ENCODE results near the gene PITPNB.
A peak's percentile ranks its signal among the peaks of the same experiment; 100 is the strongest.

PITPNB gene

DNA sequence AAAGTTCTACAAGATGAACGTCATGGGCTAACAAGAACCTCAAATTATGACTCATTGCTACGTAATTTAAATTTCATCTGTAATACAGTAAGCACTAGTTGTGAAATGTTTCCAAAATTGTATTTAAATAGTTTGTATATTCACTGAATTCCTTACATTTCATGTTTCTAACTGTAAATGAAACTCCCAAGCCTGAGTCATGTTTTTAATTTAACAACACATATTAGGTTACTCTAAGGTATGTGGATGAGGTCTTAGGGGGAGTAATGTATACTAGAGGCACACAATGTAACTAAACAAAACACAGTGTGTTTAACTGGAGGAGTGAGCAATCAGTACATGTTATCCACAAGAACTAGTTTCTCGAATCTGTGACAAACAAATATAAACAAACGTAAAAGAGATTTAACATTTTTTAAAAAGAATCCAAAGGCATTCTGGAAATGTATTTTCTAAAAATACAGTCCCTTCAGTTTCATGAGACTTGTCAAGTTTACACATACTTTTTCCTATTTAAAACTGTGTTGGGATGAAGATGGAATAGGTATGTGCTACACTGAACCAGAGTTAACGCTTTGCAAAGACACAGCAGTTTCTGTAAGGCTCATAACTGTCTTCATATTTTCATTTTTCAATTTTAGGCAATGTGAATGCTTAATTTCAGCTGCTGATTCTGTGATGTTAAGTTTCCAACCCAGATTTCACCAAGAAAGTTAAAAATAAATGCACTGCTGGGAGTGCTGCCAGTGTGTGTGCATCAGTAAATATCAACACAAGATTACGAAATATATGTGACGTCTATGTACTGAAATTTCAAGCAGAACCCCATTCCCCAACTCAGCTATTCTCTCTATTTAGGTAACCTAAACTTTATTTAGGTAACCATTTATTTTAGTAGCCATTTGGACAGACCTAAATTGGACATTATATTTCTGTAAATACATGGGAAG lies 52.6 kb downstream of the PITPNB start:
- Histone ChIP-seq H3K36me3 (ENCODE audit: insufficient read depth, low read length) (peaks cover 38% of the 10 kb centered on the region), H3K4me2 (ENCODE audit: low read length) (peak overlapping the region; percentile 66), H3K27me3 (ENCODE audit: control insufficient read depth, insufficient read depth, low read length) (no peaks in the 10 kb centered on the region), H3K9me3 (replicated peaks; ENCODE audit: low read length) (no peaks in the 10 kb centered on the region), H3K4me1 (ENCODE audit: control insufficient read depth, insufficient read depth, low read length) (peaks cover 33% of the 10 kb centered on the region), H3K4me3 (ENCODE audit: low read length) (no peak overlapping the region), H3K9ac (ENCODE audit: low read depth, low read length) (peak overlapping the region; percentile 74)

DNA sequence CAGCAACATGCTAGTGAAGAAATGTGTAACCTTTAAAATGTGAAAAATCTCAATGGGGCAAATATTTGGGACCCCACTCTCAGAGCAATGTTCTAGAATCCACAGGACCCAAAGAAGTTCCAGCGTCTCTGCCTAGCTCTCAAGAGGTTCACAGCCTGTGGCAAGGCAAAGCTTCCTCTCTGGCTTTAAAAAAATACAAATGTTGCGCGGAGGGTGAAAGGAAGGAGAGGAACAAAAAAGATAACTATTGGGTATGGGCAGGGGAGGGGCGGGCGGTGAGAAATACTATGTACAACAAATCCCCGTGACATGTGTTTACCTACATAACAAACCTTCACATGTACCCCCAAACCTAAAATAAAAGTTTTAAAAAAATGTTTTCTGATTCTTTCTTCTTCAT lies 53.6 kb downstream of the PITPNB start:
- no peaks in the 10 kb centered on the region for H3K27me3 ChIP-seq (ENCODE audit: control insufficient read depth, insufficient read depth, low read length)
- peaks cover 35% of the 10 kb centered on the region for H3K36me3 ChIP-seq (ENCODE audit: insufficient read depth, low read length)
- no peak overlapping the region for H3K4me3 ChIP-seq (ENCODE audit: low read length)
- H3K9me3 ChIP-seq (replicated peaks; ENCODE audit: low read length): no peaks in the 10 kb centered on the region
- H3K4me2 ChIP-seq (ENCODE audit: low read length): peak overlapping the region; percentile 39
- peaks cover 33% of the 10 kb centered on the region for H3K4me1 ChIP-seq (ENCODE audit: control insufficient read depth, insufficient read depth, low read length)
- H3K9ac ChIP-seq (ENCODE audit: low read depth, low read length): peak overlapping the region; percentile 49

DNA sequence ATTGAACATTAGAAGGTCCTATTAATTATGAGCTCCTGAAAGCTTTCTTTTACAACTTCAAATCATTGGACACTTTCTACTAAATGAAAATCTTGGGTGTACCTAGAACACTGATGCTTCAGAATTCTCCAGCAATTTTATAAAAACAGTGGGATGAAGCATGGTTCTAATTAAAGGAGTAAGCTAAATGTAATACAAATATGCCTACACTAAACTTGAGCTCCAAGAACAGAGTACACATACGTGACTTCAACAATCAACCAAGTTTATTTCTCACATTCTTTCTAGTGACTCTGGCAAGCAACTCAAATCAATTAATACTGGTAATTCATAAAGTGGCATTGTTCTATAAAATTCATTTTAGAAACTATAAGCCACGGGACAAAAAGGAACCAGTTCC lies 55.5 kb downstream of the PITPNB start:
- H3K4me3 ChIP-seq (ENCODE audit: low read length): no peak overlapping the region
- H3K27me3 ChIP-seq (ENCODE audit: control insufficient read depth, insufficient read depth, low read length): no peaks in the 10 kb centered on the region
- H3K9me3 ChIP-seq (replicated peaks; ENCODE audit: low read length): no peaks in the 10 kb centered on the region
- H3K9ac ChIP-seq (ENCODE audit: low read depth, low read length): no peak overlapping the region
- H3K36me3 ChIP-seq (ENCODE audit: insufficient read depth, low read length): peaks cover 38% of the 10 kb centered on the region
- peaks cover 33% of the 10 kb centered on the region for H3K4me1 ChIP-seq (ENCODE audit: control insufficient read depth, insufficient read depth, low read length)
- no peak overlapping the region for H3K4me2 ChIP-seq (ENCODE audit: low read length)

DNA sequence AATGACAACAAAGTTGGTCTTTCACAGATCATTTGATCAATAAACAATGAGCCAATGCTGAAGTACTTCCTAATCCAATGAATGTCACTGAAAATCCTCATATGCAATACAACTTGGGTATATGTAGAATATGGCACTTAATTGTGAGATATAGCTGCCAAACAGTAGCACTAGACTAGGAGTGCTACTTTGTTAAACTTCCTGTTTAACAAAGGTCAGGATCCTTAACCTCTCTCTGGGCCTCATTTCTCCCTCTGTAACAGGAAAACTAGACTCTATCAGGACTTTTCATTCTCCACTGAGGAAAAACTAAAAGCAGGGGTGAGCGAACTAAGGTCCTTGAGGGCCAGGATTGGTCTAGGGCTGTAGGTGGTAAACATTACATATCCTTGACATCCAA lies 56.1 kb downstream of the PITPNB start:
- no peaks in the 10 kb centered on the region for H3K9me3 ChIP-seq (replicated peaks; ENCODE audit: low read length)
- no peak overlapping the region for H3K4me2 ChIP-seq (ENCODE audit: low read length)
- peaks cover 29% of the 10 kb centered on the region for H3K4me1 ChIP-seq (ENCODE audit: control insufficient read depth, insufficient read depth, low read length)
- no peak overlapping the region for H3K9ac ChIP-seq (ENCODE audit: low read depth, low read length)
- no peaks in the 10 kb centered on the region for H3K27me3 ChIP-seq (ENCODE audit: control insufficient read depth, insufficient read depth, low read length)
- no peak overlapping the region for H3K4me3 ChIP-seq (ENCODE audit: low read length)
- H3K36me3 ChIP-seq (ENCODE audit: insufficient read depth, low read length): peaks cover 43% of the 10 kb centered on the region

DNA sequence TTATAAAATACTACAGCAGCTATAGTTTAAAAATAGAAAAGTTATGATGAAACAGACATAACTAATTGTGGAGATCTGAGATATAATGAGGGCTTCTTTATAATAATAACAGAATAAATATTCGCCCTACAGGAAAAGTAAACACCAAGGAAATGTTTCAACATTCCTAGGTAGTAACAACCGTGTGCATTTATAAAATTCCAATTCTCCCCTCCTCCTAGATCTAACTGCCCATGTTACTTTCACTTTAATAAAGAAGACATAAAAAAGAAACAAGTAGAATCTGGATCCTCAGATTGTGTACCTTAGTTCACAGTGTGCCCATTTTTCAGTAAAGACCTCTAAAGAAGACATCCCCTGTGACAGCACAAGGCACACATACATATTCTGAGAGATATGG lies 59.7 kb downstream of the PITPNB start:
- no peaks in the 10 kb centered on the region for H3K4me1 ChIP-seq (ENCODE audit: control insufficient read depth, insufficient read depth, low read length)
- H3K27me3 ChIP-seq (ENCODE audit: control insufficient read depth, insufficient read depth, low read length): no peaks in the 10 kb centered on the region
- H3K9ac ChIP-seq (ENCODE audit: low read depth, low read length): no peak overlapping the region
- no peaks in the 10 kb centered on the region for H3K9me3 ChIP-seq (replicated peaks; ENCODE audit: low read length)
- peaks cover 68% of the 10 kb centered on the region for H3K36me3 ChIP-seq (ENCODE audit: insufficient read depth, low read length)
- no peak overlapping the region for H3K4me3 ChIP-seq (ENCODE audit: low read length)
- peak overlapping the region; percentile 4 for H3K4me2 ChIP-seq (ENCODE audit: low read length)

DNA sequence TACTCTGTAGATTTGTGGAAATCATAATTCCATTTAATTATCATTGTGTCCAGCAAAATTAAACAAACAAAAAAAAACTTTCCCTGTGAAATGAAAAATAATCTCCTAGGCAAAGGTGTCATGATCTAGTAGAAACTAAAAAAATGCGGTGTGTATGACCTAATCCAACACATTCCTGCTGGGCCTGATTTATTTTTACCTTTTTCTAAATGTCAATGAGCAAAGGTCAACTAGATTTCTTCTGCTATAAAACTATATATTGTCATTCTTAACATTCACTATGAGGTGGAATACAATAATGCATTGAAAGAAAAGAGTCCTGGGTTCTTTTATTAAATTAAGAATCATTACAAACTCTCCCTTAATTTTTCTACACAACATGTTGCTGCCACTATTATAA lies 60.4 kb downstream of the PITPNB start:
- no peaks in the 10 kb centered on the region for H3K9me3 ChIP-seq (replicated peaks; ENCODE audit: low read length)
- peaks cover 69% of the 10 kb centered on the region for H3K36me3 ChIP-seq (ENCODE audit: insufficient read depth, low read length)
- no peaks in the 10 kb centered on the region for H3K4me1 ChIP-seq (ENCODE audit: control insufficient read depth, insufficient read depth, low read length)
- H3K27me3 ChIP-seq (ENCODE audit: control insufficient read depth, insufficient read depth, low read length): no peaks in the 10 kb centered on the region
- no peak overlapping the region for H3K9ac ChIP-seq (ENCODE audit: low read depth, low read length)
- H3K4me2 ChIP-seq (ENCODE audit: low read length): no peak overlapping the region
- no peak overlapping the region for H3K4me3 ChIP-seq (ENCODE audit: low read length)

DNA sequence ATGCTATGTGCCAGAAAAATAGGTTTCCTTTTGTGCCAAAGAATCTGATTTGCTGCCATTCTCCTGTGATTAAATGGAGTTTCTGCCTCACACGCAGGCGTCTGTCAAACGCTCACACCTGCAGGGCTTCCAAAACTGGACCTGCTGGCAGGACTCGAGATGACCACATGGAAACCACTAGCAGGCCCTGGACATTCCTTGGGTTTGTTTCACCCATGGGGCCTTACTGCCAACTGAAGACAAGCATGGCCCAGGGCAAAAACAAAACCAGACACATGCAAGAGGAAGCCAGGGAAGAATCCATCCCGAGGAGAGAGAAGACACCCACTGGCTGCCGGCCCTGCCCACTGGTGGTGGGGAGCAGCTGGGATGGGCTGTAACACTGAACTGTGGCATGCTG lies 61.6 kb downstream of the PITPNB start:
- no peak overlapping the region for H3K9ac ChIP-seq (ENCODE audit: low read depth, low read length)
- H3K4me2 ChIP-seq (ENCODE audit: low read length): no peak overlapping the region
- H3K9me3 ChIP-seq (replicated peaks; ENCODE audit: low read length): no peaks in the 10 kb centered on the region
- peaks cover 74% of the 10 kb centered on the region for H3K36me3 ChIP-seq (ENCODE audit: insufficient read depth, low read length)
- H3K4me1 ChIP-seq (ENCODE audit: control insufficient read depth, insufficient read depth, low read length): no peaks in the 10 kb centered on the region
- no peak overlapping the region for H3K4me3 ChIP-seq (ENCODE audit: low read length)
- H3K27me3 ChIP-seq (ENCODE audit: control insufficient read depth, insufficient read depth, low read length): no peaks in the 10 kb centered on the region

DNA sequence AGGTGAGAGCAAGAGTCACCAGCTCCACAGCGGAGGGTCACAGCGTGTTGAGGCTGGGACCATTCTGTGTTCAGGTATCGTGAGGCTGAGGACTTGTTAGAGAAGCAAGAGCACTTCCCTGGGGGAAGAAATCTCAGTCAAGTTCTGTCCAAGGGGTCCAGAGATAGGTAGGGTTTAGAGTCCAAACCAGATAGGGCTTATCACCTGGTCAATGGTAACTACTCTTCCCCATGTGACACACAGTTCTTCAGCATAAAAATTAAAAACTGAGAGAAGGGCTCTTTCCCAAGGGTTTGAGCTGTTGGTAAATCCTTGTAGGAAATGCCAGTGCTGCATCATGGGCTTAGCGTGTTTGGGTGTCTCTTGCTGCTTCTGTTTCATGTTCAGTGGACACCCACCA lies 62.7 kb downstream of the PITPNB start:
- H3K36me3 ChIP-seq (ENCODE audit: insufficient read depth, low read length): peaks cover 76% of the 10 kb centered on the region
- no peaks in the 10 kb centered on the region for H3K27me3 ChIP-seq (ENCODE audit: control insufficient read depth, insufficient read depth, low read length)
- no peak overlapping the region for H3K4me2 ChIP-seq (ENCODE audit: low read length)
- no peaks in the 10 kb centered on the region for H3K9me3 ChIP-seq (replicated peaks; ENCODE audit: low read length)
- H3K9ac ChIP-seq (ENCODE audit: low read depth, low read length): no peak overlapping the region
- H3K4me1 ChIP-seq (ENCODE audit: control insufficient read depth, insufficient read depth, low read length): no peaks in the 10 kb centered on the region
- no peak overlapping the region for H3K4me3 ChIP-seq (ENCODE audit: low read length)

DNA sequence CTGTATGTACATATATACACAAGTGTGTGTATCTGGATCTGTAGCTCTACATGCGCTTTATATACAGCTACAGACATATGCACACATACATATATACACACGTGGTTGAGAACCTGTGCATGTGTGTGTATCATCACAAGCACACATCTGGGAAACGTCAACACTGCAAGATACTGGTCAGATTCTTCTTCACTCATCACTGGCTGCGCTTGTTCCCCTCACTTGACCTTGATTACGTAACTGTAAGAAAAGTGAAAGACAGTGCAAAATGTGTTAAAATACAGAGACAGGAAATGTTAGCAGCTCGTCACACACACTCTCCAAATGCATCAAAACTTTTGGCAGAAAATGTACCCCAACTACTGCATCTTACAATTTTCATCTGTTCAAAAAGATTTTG lies 65.6 kb downstream of the PITPNB start:
- H3K4me3 ChIP-seq (ENCODE audit: low read length): no peak overlapping the region
- no peaks in the 10 kb centered on the region for H3K9me3 ChIP-seq (replicated peaks; ENCODE audit: low read length)
- H3K4me2 ChIP-seq (ENCODE audit: low read length): no peak overlapping the region
- no peaks in the 10 kb centered on the region for H3K27me3 ChIP-seq (ENCODE audit: control insufficient read depth, insufficient read depth, low read length)
- no peaks in the 10 kb centered on the region for H3K4me1 ChIP-seq (ENCODE audit: control insufficient read depth, insufficient read depth, low read length)
- H3K9ac ChIP-seq (ENCODE audit: low read depth, low read length): no peak overlapping the region
- peaks cover 78% of the 10 kb centered on the region for H3K36me3 ChIP-seq (ENCODE audit: insufficient read depth, low read length)

DNA sequence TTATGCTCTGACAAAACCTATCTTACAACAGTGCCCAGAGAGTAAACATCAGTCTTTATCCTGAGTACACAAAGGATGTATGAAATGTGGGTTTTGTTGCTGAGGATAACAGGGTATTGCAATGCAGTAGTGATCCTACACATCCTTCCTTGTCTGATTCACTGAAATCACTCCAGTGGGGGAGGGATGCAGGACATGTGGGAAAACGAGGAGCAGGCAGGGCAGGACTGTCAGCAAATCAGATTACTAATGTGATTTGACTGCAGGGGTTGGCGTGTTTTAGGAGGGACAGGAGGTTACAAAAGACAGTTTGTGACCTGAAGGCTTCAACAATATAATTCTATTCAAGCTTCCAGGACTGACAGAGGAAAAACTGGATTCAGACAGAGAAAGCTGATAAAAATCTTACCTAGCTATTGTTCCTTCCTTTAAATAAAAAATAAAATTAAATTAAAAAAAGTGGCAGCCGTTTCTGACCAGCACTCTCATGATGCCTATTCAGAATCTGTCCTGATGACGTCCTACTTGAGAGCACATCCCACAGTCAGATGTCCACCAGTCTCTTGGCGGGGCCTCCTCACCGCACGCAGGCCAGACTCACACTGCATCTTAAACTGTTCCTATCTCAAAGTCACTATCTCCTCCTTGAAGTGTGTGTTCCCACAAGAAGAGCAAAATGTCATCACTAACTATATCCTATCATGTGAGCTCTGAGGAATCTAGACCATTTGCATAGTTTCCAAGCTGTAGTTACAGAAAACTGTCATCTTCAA lies 66.9 kb downstream of the PITPNB start:
- H3K36me3 ChIP-seq (ENCODE audit: insufficient read depth, low read length): peaks cover 73% of the 10 kb centered on the region
- no peaks in the 10 kb centered on the region for H3K27me3 ChIP-seq (ENCODE audit: control insufficient read depth, insufficient read depth, low read length)
- no peak overlapping the region for H3K4me3 ChIP-seq (ENCODE audit: low read length)
- no peak overlapping the region for H3K9ac ChIP-seq (ENCODE audit: low read depth, low read length)
- no peaks in the 10 kb centered on the region for H3K4me1 ChIP-seq (ENCODE audit: control insufficient read depth, insufficient read depth, low read length)
- no peak overlapping the region for H3K4me2 ChIP-seq (ENCODE audit: low read length)
- no peaks in the 10 kb centered on the region for H3K9me3 ChIP-seq (replicated peaks; ENCODE audit: low read length)

DNA sequence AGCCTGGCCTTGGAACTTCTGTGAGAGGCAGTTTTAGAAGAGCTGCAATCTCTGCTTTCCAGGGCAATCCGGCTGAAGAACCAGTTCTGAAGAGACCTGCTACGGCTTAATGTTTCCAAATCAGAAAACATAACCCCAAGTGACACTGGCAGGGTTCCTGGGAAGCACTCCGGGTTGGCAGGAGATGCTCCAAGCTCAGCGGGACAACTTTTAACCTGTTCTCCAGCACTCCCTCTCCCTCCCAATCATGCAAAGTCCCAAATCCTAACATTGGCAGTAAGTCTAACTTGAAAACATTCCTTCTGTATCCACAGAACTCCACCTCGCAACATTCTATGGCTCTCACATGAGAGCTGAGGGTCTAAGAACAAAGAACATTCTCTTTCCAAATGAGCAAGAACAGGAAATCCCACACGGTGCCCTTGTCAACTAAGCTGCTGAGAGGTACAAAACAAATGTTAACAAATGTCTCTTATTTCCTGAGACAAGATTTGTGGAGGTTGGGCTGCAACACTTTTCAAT lies 69.0 kb downstream of the PITPNB start:
- Histone ChIP-seq H3K9ac (ENCODE audit: low read depth, low read length) (no peak overlapping the region), H3K36me3 (ENCODE audit: insufficient read depth, low read length) (peaks cover 57% of the 10 kb centered on the region), H3K9me3 (replicated peaks; ENCODE audit: low read length) (no peaks in the 10 kb centered on the region), H3K4me1 (ENCODE audit: control insufficient read depth, insufficient read depth, low read length) (no peaks in the 10 kb centered on the region), H3K4me3 (ENCODE audit: low read length) (no peak overlapping the region), H3K4me2 (ENCODE audit: low read length) (no peak overlapping the region), H3K27me3 (ENCODE audit: control insufficient read depth, insufficient read depth, low read length) (no peaks in the 10 kb centered on the region)
